Stimulated activated CD8-positive, alpha-beta memory T cell treated with anti-CD3 and anti-CD28 coated beads, Interleukin-4, amount 100 ng/mL, for 24 hours (primary cell): Measurements from ENCODE around the gene CYSTM1.

Experiments used
- DNase-seq: peaks from one replicate; pipeline ENCODE4 v3.0.0-alpha.2; 2020; ENCODE audit warnings: low read depth

The CYSTM1 gene

GRCh38 chr5:140258016-140258415 is 83.0 kb downstream of the CYSTM1 start:
- no peak for DNase-seq

DNA sequence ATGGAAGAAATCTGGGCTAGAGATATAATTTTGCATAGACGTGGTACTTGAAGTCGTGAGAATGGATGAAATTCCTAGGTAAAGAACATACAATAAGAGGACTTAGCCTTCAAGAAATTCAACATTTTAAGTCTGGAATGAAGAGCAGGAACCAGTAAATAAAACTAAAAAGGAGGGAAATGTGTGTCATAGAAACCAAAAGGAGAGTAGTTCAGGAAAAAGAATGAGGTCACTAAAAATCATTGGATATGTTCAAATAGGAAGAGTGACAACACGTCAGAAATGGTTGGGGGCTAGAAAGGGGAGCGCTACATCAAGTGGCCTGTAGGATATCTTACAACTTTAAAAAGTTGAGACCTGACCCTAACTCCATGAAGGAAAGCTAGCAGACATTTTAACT is 83.9 kb downstream of the CYSTM1 start:
- no peak for DNase-seq

DNA sequence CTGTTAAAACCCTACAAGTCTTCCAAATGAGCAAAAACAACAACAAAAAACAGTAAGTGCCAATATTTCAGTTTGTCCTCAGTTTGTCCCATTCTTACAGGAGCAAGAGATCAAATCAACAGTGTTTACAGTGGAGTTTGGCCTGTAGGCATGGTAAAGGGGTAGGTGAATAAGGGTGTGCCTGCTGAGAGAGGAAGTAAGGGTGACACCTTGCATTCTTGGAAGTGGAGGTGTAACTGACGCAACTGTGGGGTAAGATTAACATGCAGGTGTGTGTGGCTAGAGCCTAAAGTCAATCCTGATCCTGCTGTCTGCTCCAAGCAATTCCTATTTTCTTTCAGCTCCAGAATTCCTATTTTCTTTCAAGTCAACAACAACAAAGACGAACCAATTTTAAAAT is 84.5 kb downstream of the CYSTM1 start:
- no peak for DNase-seq

DNA sequence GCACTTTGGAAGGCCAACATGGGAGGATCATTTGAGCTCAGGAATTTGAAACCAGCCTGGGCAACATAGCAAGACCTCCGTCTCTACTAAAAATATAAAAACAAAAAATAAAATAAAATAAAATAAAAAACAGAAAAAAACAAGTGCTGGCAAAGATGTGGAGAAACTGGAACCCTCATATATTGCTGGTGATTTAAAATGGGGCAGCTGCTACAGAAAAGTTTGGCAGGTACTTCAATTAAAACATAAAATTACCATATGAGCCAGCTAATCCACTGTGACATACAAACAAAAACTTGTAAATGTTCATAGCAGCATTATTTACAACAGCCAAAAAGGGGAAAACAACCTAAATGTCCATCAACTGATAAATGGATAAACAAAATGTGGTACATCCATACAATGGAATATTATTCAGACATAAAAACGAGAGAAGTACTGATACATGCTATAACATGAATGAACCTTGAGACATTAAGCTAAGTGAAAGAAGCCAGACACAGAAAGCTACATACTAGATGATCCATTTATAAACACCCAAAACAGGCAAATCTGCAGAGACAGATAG is 85.2 kb downstream of the CYSTM1 start:
- DNase-seq = no peak

DNA sequence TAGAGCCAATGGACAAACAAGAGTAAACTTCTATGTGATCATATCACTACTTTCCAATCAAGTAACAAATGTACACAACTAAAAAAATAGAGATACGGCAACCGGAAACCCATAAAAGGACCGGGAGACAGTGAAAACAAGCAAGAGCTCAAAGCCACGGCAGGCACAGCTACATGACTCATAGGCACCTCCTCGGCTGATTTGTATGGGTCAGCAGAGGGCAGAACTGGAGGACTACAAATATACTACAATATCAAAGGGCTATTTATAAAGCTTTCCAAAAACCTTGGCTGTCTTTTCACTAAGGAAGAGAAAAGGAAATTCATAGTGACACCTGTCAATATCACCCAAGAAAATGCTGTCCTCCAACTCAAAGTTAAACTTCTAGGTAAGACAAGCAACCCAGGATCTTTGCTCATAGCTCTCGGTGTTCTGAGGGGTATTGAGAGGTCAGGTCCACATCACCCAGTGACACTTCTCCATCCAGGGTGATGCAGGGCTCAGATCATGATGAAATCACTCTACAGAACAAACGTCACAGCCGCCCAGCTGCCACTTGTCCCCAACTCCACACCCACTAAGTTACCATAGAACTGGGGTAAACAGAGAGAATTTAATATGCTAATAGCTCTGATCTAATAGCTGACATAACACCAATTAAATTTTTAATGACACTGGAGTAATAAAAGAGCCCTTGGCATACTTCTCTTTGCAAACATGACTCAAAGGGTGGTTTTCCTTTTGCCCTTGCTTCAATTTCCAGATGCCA is 86.6 kb downstream of the CYSTM1 start:
- DNase-seq = no peak

GRCh38 chr5:140262221-140262620 is 87.2 kb downstream of the CYSTM1 start:
- no peak for DNase-seq

DNA sequence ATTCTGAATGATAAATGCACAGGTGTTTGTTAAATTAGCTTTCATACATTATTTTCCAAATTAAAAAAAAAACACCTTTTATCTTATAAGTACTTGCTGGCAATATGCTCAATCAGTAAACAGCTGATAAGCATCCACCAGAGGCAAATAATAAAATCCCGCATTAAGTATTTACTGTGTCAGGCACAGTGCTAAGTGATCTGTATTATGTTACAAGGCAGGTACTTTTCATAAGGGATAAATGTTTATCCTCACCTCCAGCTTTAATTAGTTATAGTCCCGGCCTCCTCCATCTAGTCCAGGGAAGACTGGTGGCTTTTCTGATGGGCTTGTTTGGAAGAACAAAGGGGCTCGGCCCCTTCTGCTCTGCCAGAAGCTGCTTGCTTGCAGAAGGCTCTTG is 87.9 kb downstream of the CYSTM1 start:
- DNase-seq = no peak

DNA sequence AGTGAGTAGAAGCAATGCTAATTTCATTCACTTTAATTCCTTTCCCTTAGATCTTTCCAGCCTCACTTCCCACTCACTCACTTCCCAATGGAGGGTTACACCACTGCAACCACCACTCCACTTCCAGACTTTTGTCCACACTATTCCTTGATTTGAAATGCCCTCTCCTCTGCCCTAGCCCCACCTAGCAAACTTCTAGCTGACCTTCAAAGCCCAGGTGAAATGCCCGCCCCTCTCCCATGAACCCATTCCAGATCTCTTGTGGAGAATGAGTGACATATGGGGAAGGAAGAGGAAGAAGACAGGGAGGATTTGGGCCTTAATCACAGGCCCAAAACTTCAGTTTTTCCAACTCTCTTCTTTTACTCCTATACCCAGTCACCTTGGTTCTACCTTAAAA is 90.9 kb downstream of the CYSTM1 start:
- DNase-seq = no peak

DNA sequence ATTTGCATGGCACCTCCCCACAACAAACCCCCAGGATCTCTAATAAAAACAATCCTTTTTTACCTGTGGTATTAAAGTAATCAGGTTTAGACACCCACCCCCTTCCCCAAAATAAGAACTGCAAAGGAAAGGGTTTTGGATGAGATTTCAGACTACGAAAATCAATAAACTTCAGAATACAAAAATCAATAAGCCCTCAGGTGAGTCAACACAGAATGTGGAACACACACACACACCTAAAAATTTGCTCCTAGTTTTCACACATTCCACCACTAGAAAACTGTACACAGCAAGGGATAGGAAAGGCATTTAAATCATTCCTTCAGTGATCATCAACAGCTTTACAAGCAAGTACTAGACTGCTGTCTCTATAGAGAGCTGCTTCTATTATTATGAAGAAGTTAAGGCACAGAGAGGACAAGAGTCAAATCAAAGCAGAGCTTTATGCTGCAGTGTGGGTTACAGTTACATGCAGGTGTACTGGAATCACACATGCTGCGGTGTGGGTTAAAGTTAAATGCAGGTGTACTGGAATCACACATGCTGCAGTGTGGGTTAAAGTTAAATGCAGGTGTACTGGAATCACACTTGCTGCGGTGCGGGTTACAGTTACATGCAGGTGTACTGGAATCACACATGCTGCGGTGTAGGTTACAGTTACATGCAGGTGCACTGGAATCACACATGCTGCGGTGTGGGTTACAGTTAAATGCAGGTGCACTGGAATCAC is 91.6 kb downstream of the CYSTM1 start:
- DNase-seq = no peak

DNA sequence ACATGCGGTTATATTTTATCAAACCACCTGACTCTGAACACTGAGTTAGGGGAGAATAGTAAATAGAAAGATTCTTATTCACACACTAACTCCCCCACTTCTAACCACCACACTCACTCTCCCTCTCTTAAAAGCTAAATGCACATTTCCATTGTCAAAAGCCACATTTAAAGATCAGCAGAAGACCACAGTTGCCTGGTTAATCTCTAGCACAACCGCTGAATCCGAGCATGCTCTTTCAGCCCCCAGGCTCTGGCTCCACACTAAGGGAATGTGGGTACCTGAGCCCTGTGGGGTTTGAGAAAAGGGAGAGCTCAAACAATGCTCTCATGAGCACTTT is 92.2 kb downstream of the CYSTM1 start:
- DNase-seq = no peak

- no peak for DNase-seq
These were observed 92.6 kb downstream of the CYSTM1 start for GRCh38 chr5:140267559-140268018.

GRCh38 chr5:140270008-140270407 is 95.0 kb downstream of the CYSTM1 start:
- DNase-seq = no peak

DNA sequence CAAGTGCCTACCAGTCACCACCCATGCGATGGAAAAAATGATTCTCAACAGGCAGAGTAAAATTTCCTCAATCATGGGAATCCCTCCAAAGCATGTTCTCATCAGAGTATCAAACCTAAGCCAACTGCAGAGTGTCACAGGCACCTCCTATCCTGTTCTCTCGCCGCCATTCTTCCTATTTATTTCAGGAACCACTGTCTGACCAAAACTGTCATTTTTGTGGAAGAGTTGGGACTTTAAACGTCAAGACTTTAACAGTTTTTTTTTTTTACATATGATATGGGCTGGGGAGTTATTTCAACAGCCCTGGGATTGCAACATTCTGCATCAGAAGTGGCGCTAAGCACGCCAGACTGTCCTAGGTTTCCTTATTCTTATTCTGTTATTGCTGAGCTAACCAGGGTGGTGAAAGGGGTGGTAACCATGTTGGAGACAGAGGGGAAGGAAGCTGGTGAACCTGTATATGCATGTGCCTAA is 98.5 kb downstream of the CYSTM1 start:
- DNase-seq = no peak

GRCh38 chr5:140275837-140276236 is 100.8 kb downstream of the CYSTM1 start:
- no peak for DNase-seq

DNA sequence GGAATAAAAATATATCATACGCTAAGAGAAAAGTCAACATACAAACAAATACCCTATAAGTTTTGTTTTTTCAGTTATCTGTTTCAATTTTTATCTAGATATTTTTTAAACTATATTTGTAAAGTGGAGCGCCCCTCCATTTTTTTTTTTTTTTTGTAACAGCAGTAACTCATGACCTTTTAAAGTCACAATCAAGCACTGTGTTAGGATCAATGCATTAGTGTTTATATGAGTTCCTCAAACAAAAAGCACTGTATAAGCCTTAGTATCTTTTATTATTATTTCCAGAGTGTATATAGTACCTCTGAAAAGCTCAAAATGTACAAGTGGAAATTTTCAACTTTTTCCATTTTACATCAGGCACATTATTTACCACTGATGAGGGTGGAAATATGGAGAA is 107.3 kb downstream of the CYSTM1 start:
- no peak for DNase-seq

GRCh38 chr5:140284013-140284412 is 109.0 kb downstream of the CYSTM1 start:
- DNase-seq = no peak

- DNase-seq = no peak
These were observed 111.4 kb downstream of the CYSTM1 start for GRCh38 chr5:140286424-140286823.

GRCh38 chr5:140287801-140288521 is 113.0 kb downstream of the CYSTM1 start:
- DNase-seq = no peak

- no peak for DNase-seq
These were observed 117.4 kb downstream of the CYSTM1 start for GRCh38 chr5:140292212-140293036.
